ENCODE results near the gene IRGQ.
A peak's percentile ranks its signal among the peaks of the same experiment; 100 is the strongest.
"Not testable (repeated sequence)": the region's sequence is repeated elsewhere in the genome, so short reads cannot be mapped to it uniquely, and the experiment has no call there.

IRGQ gene

DNA sequence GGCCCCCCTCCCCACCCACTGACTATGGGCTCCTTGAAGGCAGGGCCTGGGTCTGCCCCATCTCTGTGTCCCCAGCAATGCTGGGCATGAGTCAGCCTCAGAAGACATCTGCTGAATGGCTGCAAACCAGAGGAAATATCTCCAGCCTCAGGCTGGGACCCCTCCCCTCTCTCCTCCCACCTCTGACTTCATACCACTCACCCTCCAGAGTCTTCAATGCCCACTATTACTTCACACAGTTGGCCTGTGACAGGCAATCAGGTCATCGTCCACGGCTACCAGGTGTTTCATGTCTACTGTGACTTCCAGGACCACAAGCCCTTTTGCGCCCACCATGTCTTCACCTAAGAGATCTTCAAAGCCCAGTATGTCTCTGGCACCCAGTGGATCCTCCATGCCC, 15.9 kb upstream of the IRGQ start, which contains the start of gene SRRM5:
Gene SRRM5, plus strand, starts transcription at position 301 of the 400 bp plus-strand sequence. Its CDS starts 34 bp downstream, at position 335.
- peaks cover 4% of the 10 kb centered on the region for H3K4me1 ChIP-seq (ENCODE audit: control insufficient read depth, insufficient read depth, low read length, poor library complexity, severe bottlenecking)
- H3K36me3 ChIP-seq (ENCODE audit: control insufficient read depth, insufficient read depth, low read length): peaks cover 71% of the 10 kb centered on the region
- WGBS, 2 experiments (ENCODE audit: insufficient coverage in 2 of 2): 92 to 100% methylated on average over 3 of the region's 3 CpGs
- H3K9me3 ChIP-seq (ENCODE audit: control insufficient read depth, low read length): no peaks in the 10 kb centered on the region
- H3K27ac ChIP-seq (ENCODE audit: low read depth, low read length, severe bottlenecking): peak within 1 kb of the TSS; percentile 59
- H3K4me3 ChIP-seq (ENCODE audit: extremely low read depth, insufficient read depth, low read length, poor library complexity, severe bottlenecking): no peak within 1 kb of the TSS

DNA sequence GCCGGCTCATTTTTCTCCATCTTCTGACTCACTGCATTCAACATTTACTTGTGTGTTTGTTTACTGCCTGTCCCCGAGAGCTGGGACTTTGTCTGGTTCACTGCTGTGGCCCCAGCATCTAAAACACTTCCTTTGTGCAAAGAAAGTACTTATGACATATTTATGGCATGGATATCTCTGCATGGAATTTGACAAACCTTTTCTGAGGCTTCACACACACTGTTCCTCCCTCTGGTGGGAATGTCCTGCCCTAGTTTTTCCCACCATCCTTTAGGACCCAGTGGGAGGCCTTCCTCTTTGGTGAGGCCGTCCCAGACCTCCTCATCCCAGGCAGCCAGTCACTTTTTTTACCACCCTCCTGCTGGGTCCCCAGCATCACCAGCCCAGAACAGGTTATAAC, 14.6 kb upstream of the IRGQ start:
- 40 to 64% methylated on average over 2 of the region's 3 CpGs for WGBS, 2 experiments (ENCODE audit: insufficient coverage in 2 of 2)
- H3K4me1 ChIP-seq (ENCODE audit: control insufficient read depth, insufficient read depth, low read length, poor library complexity, severe bottlenecking): peaks cover 4% of the 10 kb centered on the region
- H3K9me3 ChIP-seq (ENCODE audit: control insufficient read depth, low read length): no peaks in the 10 kb centered on the region
- no peak overlapping the region for H3K4me3 ChIP-seq (ENCODE audit: extremely low read depth, insufficient read depth, low read length, poor library complexity, severe bottlenecking)
- H3K36me3 ChIP-seq (ENCODE audit: control insufficient read depth, insufficient read depth, low read length): peaks cover 72% of the 10 kb centered on the region
- peak overlapping the region; percentile 13 for H3K27ac ChIP-seq (ENCODE audit: low read depth, low read length, severe bottlenecking)

DNA sequence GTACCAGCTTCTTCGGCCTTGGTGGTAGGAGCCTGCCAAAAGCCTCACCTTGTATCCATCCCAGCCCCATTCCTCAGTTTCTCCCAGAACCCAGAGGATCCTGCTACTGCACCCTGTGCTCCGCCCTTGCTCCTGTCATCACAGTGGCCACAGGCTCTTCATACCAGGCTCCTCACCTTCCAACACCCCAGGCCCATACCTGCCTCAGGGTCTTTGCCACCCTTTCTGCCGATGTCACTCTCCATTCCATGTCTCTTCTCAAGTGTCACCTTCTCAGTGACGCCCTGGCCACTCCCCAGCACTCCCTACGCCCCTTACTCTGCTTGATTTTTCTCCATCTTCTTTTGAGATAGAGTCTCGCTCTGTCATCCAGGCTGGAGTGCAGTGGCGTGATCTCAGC, 13.9 kb upstream of the IRGQ start:
- peaks cover 4% of the 10 kb centered on the region for H3K4me1 ChIP-seq (ENCODE audit: control insufficient read depth, insufficient read depth, low read length, poor library complexity, severe bottlenecking)
- H3K36me3 ChIP-seq (ENCODE audit: control insufficient read depth, insufficient read depth, low read length): peaks cover 75% of the 10 kb centered on the region
- H3K9me3 ChIP-seq (ENCODE audit: control insufficient read depth, low read length): no peaks in the 10 kb centered on the region
- H3K4me3 ChIP-seq (ENCODE audit: extremely low read depth, insufficient read depth, low read length, poor library complexity, severe bottlenecking): no peak overlapping the region
- no peak overlapping the region for H3K27ac ChIP-seq (ENCODE audit: low read depth, low read length, severe bottlenecking)
- 81 to 87% methylated on average over 6 of the region's 7 CpGs for WGBS, 2 experiments (ENCODE audit: insufficient coverage in 2 of 2)

DNA sequence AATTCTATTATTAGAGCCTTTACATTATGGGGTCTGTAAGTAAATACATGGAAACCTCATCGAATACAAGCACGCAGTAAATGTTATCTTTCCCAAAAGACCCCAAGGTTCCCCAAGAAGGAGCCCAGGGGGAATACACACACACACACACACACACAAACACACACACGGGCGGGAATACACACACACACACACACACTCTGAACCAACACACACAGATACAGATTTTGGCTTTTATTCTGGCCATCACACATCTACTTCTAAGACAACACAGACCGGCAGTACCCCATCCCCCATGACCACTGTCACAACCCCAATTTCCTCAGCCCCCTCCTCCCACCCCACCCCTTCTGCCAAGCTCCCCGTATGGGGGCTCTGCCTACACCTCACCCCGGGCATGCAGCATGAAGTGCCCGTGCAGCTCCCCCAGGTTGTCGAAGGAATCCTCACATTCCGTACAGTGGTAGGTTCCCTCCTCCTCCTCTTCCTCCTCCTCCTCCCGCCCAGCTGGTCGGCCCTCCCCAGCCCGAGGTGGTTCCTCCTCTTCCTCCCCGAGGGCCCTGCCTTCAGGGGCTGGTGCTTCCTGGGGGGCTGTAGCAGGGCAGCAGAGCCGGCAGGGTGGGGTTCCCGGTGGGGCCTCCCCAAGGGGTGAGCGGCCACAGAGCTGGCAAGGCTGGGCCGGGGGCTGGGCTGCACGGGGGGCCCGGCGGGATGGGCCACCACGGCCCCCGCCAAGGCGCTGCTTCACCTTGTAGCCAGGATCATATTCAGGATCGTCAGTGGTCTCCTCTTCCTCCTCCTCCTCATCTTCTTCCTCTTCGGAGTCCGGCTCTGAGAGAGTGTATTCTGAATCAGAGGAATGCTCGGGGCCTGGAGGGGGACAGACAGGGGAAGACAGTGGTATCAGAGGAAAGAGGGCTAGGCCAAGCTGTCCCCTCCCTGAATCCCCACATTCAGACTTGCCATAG, 11.6 kb upstream of the IRGQ start:
- WGBS, 2 experiments (ENCODE audit: insufficient coverage in 2 of 2): 91 to 97% methylated on average over 6 to 19 of the region's 28 CpGs
- H3K4me3 ChIP-seq (ENCODE audit: extremely low read depth, insufficient read depth, low read length, poor library complexity, severe bottlenecking): no peak overlapping the region
- H3K36me3 ChIP-seq (ENCODE audit: control insufficient read depth, insufficient read depth, low read length): peaks cover 57% of the 10 kb centered on the region
- H3K27ac ChIP-seq (ENCODE audit: low read depth, low read length, severe bottlenecking): no peak overlapping the region
- H3K4me1 ChIP-seq (ENCODE audit: control insufficient read depth, insufficient read depth, low read length, poor library complexity, severe bottlenecking): peaks cover 4% of the 10 kb centered on the region
- no peaks in the 10 kb centered on the region for H3K9me3 ChIP-seq (ENCODE audit: control insufficient read depth, low read length)

DNA sequence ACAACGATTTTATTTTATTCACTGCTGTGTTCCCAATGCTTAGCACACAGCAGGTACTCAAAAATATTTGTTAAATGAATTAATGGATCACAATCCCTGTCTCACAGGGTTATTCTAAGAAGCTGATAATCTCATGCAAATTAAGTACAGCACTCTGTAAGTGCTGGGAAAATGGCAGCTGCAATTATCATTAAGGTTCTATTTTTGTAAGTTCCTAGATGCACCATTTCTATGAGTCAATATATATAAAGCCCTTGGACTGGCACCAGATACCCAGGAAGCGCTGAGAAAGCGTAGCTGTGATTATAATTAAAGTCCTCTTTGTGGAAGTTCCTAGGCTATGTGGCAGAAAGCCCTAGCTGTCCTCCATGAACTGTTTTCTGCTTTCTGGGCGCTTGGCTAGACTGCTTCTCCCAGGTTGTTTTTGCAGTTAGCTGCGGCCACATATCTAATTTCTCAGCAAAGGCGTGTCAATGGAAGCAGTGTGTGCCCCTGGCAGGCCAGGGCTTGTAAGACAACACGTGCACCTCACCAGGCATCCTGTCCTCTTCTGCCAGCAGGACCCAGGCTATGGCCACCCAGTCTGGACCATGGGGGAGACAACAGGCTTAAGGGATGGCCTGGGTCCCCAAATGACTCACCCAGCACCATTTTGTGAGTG, 10.8 kb upstream of the IRGQ start:
- H3K4me1 ChIP-seq (ENCODE audit: control insufficient read depth, insufficient read depth, low read length, poor library complexity, severe bottlenecking): peaks cover 4% of the 10 kb centered on the region
- no peaks in the 10 kb centered on the region for H3K9me3 ChIP-seq (ENCODE audit: control insufficient read depth, low read length)
- H3K36me3 ChIP-seq (ENCODE audit: control insufficient read depth, insufficient read depth, low read length): peaks cover 55% of the 10 kb centered on the region
- WGBS, 2 experiments (ENCODE audit: insufficient coverage in 2 of 2): 95% methylated on average over 6 to 7 of the region's 7 CpGs
- no peak overlapping the region for H3K4me3 ChIP-seq (ENCODE audit: extremely low read depth, insufficient read depth, low read length, poor library complexity, severe bottlenecking)
- no peak overlapping the region for H3K27ac ChIP-seq (ENCODE audit: low read depth, low read length, severe bottlenecking)

DNA sequence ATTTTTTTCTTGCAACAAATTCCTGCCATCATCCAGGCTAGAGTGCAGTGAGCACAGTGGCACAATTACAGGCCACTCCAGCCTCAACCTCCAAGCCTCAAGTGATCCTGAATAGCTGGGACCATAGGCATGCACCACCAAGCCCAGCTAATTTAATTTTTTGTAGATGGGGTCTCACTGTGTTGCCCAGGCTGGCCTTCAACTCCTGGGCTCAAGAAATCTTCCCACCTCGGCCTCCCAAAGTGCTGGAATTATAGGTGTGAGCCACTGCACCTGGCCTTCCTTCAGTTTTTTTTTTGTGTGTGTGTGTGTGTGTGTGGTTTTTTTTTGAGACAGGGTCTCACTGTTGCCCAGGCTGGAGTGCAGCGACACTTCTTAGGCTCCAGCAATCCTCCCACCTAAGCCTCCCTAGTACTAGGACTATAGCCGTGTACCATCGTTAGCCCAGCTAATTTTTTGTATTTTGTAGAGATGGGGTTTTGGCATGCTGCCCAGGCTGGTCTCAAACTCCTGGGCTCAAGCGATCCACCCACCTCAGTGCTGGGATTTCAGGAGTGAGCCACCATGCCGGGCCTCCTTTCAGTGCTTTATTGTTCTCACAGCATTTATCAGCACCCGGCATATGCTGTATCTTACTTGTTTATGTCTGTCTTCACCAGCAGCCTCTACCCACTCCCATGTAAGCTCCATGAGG, 10.1 kb upstream of the IRGQ start:
- Histone ChIP-seq H3K4me3 (ENCODE audit: extremely low read depth, insufficient read depth, low read length, poor library complexity, severe bottlenecking) (no peak overlapping the region), H3K9me3 (ENCODE audit: control insufficient read depth, low read length) (no peaks in the 10 kb centered on the region), H3K36me3 (ENCODE audit: control insufficient read depth, insufficient read depth, low read length) (peaks cover 59% of the 10 kb centered on the region), H3K4me1 (ENCODE audit: control insufficient read depth, insufficient read depth, low read length, poor library complexity, severe bottlenecking) (peaks cover 4% of the 10 kb centered on the region), H3K27ac (ENCODE audit: low read depth, low read length, severe bottlenecking) (no peak overlapping the region)
- WGBS, 2 experiments (ENCODE audit: insufficient coverage in 2 of 2): 85 to 93% methylated on average over 3 to 4 of the region's 7 CpGs

DNA sequence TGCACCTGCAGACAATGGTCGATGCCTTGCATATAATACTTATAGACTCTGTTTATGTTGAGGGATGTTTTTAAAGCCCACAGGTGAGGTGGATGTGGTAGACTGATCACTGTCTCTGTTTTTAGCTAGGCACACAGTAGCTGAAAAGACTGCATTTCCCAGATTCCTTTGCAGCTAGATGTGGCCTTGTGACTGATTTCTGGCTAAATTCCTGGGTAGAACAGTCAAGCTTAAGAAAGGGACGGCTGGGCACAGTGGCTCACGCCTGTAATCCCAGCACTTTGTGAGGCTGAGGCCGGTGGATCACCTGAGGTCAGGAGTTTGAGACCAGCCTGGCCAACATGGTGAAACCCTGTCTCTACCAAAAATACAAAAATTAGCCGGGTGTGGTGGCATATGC, 4.4 kb upstream of the IRGQ start:
- not testable (repeated sequence) for H3K4me3 ChIP-seq (ENCODE audit: extremely low read depth, insufficient read depth, low read length, poor library complexity, severe bottlenecking); H3K4me1 ChIP-seq (ENCODE audit: control insufficient read depth, insufficient read depth, low read length, poor library complexity, severe bottlenecking); H3K27ac ChIP-seq (ENCODE audit: low read depth, low read length, severe bottlenecking); H3K9me3 ChIP-seq (ENCODE audit: control insufficient read depth, low read length)
- peaks cover 47% of the 10 kb centered on the region for H3K36me3 ChIP-seq (ENCODE audit: control insufficient read depth, insufficient read depth, low read length)
- WGBS, 2 experiments (ENCODE audit: insufficient coverage in 2 of 2): 79 to 93% methylated on average over 2 to 3 of the region's 5 CpGs

DNA sequence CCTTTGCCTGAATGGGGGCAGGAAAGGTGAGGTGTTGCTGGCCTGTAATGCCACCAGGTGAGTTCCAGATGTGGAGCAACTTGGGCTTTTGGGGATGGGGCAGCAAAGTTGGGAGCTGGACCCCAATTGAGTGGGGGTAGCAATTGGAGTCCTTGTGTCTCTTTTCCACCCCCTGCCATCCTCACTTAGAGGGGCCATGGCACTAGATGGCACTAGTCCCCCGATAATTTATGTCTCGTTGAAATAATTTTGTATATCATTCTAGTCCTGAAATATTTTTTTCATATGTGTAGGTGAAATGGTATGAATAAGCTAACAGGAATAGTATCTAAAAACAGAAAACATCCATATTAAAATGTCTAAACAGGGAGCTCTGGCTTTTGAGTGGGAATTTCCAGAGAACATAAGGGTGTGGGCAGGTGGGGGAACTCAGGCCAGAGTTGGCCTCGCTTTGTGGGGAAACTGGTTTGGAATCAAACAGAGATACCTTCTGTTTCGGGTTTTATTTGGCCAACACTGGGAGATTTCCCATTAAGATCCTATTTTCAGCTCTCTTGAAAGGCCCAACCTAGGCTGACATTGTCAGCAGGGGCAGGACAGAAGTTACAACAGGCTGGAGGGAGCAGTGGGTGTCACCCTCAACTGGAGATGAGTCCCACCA, 3.8 kb upstream of the IRGQ start:
- Histone ChIP-seq H3K4me3 (ENCODE audit: extremely low read depth, insufficient read depth, low read length, poor library complexity, severe bottlenecking) (no peak overlapping the region), H3K9me3 (ENCODE audit: control insufficient read depth, low read length) (no peaks in the 10 kb centered on the region), H3K36me3 (ENCODE audit: control insufficient read depth, insufficient read depth, low read length) (peaks cover 43% of the 10 kb centered on the region), H3K4me1 (ENCODE audit: control insufficient read depth, insufficient read depth, low read length, poor library complexity, severe bottlenecking) (no peaks in the 10 kb centered on the region), H3K27ac (ENCODE audit: low read depth, low read length, severe bottlenecking) (no peak overlapping the region)
- WGBS, 2 experiments (ENCODE audit: insufficient coverage in 2 of 2): 89 to 94% methylated on average over 1 to 2 of the region's 4 CpGs

DNA sequence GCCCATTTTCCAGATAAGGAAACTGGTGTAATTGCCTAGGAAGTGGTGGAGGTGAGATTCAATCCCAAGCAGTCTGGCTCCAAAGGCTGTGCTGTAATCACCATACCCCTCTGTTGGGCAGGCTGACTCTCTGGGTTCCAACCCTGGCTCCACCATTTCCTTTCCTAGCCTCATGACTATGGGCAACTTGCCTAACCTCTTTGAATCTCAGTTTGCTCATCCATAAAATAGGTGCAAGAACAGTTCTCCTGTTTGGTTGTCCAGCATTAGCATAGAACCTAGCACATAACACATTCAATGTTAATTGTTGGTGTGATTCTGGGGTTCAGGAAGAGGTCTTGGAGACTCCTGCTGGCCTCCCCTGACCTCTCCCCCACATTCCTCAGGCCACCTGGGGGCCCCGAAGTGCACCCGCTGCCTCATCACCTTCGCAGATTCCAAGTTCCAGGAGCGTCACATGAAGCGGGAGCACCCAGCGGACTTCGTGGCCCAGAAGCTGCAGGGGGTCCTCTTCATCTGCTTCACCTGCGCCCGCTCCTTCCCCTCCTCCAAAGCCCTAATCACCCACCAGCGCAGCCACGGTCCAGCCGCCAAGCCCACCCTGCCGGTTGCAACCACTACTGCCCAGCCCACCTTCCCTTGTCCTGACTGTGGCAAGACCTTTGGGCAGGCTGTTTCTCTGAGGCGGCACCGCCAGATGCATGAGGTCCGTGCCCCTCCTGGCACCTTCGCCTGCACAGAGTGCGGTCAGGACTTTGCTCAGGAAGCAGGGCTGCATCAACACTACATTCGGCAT, 2.7 kb upstream of the IRGQ start:
- no peaks in the 10 kb centered on the region for H3K4me1 ChIP-seq (ENCODE audit: control insufficient read depth, insufficient read depth, low read length, poor library complexity, severe bottlenecking)
- no peak overlapping the region for H3K4me3 ChIP-seq (ENCODE audit: extremely low read depth, insufficient read depth, low read length, poor library complexity, severe bottlenecking)
- no peaks in the 10 kb centered on the region for H3K9me3 ChIP-seq (ENCODE audit: control insufficient read depth, low read length)
- no peak overlapping the region for H3K27ac ChIP-seq (ENCODE audit: low read depth, low read length, severe bottlenecking)
- WGBS, 2 experiments (ENCODE audit: insufficient coverage in 2 of 2): 98 to 100% methylated on average over 9 to 19 of the region's 19 CpGs
- H3K36me3 ChIP-seq (ENCODE audit: control insufficient read depth, insufficient read depth, low read length): peaks cover 53% of the 10 kb centered on the region

Data from mesodermal cell (in vitro differentiated cells).